ENCODE measurements around the gene CDR2. TPM values are rescaled to one million over a fixed set of nuclear protein-coding genes. Genes with fewer than 3 reads are reported as not detected.

The CDR2 gene
- 10 to 100 TPM; 12.1 to 55.7 (median 21.7) TPM for total RNA-seq

DNA sequence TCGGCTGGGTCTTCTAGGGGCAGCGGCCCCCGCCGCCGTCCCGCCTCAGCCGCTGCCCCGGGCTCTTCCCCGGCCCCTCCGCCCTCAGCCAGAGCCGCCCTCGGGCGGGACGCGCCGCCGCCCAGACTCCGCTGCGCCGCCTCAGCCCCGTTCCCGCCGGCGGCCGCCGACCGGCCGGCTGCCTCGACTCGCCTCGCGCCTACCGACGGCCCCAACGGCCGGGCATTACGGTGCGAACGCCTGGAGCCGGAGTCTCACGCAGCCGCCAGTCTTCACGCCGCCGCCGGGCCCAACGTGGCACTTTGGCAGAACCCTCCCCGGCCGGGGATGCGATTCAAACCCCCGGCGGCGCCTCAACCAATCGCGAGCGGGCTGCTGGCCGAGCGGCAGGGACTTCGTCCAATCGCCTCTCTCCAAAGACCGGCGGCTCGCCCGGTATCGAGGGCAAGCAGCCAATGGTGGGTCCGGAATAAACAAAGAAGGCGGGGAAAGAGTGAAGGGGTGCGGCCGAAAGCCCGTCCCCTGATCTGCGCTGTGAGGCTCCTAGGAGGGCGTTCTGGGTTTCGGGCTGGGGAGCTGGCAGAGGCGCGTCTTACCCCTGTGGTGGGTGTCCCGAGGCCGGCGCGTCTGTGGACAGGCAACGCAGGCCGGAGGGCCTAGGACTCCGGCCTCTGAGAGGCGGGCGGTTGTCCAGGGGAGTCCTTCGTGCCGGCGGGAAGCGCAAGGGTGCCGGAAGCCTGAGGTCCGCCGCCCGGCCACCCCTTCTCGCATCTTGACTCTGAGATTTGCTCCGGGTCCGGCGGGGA is at the start of gene CDR2:
Gene CDR2 (minus strand): TSS at position 309 of the 806 bp plus-strand sequence. CDS start 310 bp downstream, outside the sequence.
- no peaks in the 10 kb centered on the region for H3K36me3 ChIP-seq
- intact Hi-C loops (cut with DNase I; ENCODE audit: low total_unique reads) = no loop called here
- peak; percentile 98 to 99 for DNase-seq
- H3K4me3 ChIP-seq = peak within 1 kb of the TSS; percentile 65 to 90
- no peaks in the 10 kb centered on the region for H3K27me3 ChIP-seq
- no peaks in the 10 kb centered on the region for H3K9me3 ChIP-seq
- H3K4me1 ChIP-seq = peaks cover 0 to 14% of the 10 kb centered on the region in 2 donors
- peak; percentile 91 to 94 for TF ChIP-seq POLR2A (IDR thresholded peaks at IDR 0.05)
- TF ChIP-seq, protein P1, sequence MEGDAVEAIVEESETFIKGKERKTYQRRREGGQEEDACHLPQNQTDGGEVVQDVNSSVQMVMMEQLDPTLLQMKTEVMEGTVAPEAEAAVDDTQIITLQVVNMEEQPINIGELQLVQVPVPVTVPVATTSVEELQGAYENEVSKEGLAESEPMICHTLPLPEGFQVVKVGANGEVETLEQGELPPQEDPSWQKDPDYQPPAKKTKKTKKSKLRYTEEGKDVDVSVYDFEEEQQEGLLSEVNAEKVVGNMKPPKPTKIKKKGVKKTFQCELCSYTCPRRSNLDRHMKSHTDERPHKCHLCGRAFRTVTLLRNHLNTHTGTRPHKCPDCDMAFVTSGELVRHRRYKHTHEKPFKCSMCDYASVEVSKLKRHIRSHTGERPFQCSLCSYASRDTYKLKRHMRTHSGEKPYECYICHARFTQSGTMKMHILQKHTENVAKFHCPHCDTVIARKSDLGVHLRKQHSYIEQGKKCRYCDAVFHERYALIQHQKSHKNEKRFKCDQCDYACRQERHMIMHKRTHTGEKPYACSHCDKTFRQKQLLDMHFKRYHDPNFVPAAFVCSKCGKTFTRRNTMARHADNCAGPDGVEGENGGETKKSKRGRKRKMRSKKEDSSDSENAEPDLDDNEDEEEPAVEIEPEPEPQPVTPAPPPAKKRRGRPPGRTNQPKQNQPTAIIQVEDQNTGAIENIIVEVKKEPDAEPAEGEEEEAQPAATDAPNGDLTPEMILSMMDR (IDR thresholded peaks at IDR 0.05) = no peak
- H3K27ac ChIP-seq = peak within 1 kb of the TSS; percentile 76 to 84

DNA sequence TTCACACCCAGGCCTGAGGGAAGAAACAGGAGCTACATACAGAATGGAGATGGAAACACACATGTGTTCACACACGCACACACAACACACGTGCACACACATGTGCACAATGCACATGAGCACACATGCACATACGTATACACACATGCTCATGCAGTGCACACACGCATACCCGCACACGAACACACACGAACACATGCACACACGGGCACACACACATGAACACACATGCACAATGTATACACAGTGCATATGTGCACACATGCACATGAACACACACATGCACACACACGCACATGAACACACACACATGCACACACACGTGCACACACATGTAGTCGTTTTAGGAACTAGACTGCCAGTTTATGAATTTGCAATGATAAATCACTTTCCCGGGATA is 49.3 kb upstream of the CDR2 start:
- Histone ChIP-seq H3K4me1 (peaks cover 0 to 3% of the 10 kb centered on the region in 2 donors), H3K4me3 (no peak overlapping the region), H3K36me3 (no peaks in the 10 kb centered on the region), H3K9me3 (no peaks in the 10 kb centered on the region), H3K27me3 (no peaks in the 10 kb centered on the region), H3K27ac (peak overlapping the region in 1 of 2 donors; percentile 88)
- no peak for DNase-seq
- TF ChIP-seq POLR2A (IDR thresholded peaks at IDR 0.05) = no peak
- TF ChIP-seq, protein P1 (IDR thresholded peaks at IDR 0.05) = no peak
- intact Hi-C loops (cut with DNase I; ENCODE audit: low total_unique reads) = no loop called here

DNA sequence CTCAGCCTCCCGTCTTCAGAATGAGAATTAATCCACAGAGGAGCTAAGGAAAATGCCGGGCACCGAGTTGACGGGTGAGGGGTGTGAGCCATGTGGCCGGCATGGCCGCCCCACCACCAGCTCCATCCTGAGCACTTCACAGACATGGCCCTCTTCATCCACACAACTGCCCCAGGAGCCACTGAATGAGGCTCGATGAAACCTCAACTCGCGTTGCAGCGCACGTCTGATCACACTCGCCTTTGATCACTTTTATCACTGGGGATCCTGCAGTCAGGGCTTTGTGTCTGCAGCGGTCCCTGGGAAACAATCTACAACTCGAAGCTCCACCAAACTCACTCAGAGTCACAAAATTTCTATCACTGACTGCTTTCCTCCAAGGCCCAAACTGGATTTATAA is 46.7 kb upstream of the CDR2 start:
- TF ChIP-seq, protein P1 (IDR thresholded peaks at IDR 0.05) = no peak
- TF ChIP-seq POLR2A (IDR thresholded peaks at IDR 0.05) = no peak
- H3K36me3 ChIP-seq = no peaks in the 10 kb centered on the region
- H3K27me3 ChIP-seq = no peaks in the 10 kb centered on the region
- no peak overlapping the region for H3K4me3 ChIP-seq
- H3K4me1 ChIP-seq = peaks cover 0 to 3% of the 10 kb centered on the region in 2 donors
- intact Hi-C loops (cut with DNase I; ENCODE audit: low total_unique reads) = no loop called here
- H3K27ac ChIP-seq = no peak overlapping the region
- DNase-seq = no peak
- H3K9me3 ChIP-seq = no peaks in the 10 kb centered on the region

DNA sequence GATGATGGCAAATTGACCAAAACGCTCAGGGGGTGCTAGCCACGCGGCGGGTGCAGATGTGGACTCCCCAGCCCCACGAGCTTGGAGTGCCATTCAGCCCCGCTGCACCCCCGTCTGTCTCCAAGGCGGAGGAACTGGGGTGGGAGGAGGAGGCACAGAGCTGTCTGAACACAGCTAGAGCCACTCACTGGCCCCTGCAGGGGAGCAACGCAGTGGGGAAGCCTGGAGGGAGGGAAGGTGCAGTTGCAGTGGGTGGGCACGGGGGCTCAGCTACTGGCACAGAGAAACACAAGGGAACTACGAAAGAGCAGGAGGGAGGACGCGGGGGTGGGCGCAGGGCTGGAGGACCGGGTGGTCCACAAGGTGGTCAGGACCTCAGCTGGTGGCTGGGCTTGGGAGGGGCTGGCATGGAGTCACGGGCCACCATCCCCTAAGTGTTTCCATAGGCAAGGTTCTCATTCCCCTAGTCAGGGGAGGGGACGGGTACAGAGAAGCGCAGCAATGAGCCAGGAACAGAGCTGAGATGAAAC is 46.3 kb upstream of the CDR2 start:
- Histone ChIP-seq H3K27ac (no peak overlapping the region), H3K9me3 (no peaks in the 10 kb centered on the region), H3K27me3 (no peaks in the 10 kb centered on the region), H3K36me3 (no peaks in the 10 kb centered on the region), H3K4me1 (peaks cover 0 to 3% of the 10 kb centered on the region in 2 donors), H3K4me3 (no peak overlapping the region)
- intact Hi-C loops (cut with DNase I; ENCODE audit: low total_unique reads) = no loop called here
- no peak for TF ChIP-seq POLR2A (IDR thresholded peaks at IDR 0.05)
- TF ChIP-seq, protein P1 (IDR thresholded peaks at IDR 0.05) = no peak
- no peak for DNase-seq

DNA sequence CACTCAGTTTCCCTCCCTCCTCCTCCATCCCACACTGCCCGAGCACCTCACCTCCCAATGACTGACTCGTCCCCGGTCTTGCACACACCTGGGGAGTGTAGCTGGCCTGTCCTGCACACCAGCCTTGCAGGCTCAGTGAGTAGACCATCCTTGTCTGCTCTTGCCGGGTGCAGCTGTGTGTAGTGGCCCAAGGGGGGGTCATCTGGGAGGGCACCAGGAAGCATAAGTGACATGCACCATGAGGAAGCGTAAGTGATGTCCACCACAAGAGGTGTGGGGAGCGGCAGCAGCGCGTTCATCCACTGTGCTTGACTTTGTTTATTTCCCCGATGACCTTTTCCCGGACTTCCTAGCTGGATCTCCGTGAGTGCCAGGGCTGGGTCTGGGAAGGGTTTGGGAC is 45.5 kb upstream of the CDR2 start:
- Histone ChIP-seq H3K4me3 (no peak overlapping the region), H3K9me3 (no peaks in the 10 kb centered on the region), H3K4me1 (peaks cover 0 to 3% of the 10 kb centered on the region in 2 donors), H3K27me3 (no peaks in the 10 kb centered on the region), H3K27ac (no peak overlapping the region), H3K36me3 (no peaks in the 10 kb centered on the region)
- intact Hi-C loops (cut with DNase I; ENCODE audit: low total_unique reads) = loop anchor here (10.0 kb wide), 1 partner anchor 155 kb away; no protein-coding TSS in a partner anchor
- no peak for TF ChIP-seq POLR2A (IDR thresholded peaks at IDR 0.05)
- TF ChIP-seq, protein P1 (IDR thresholded peaks at IDR 0.05) = no peak
- DNase-seq = no peak

All from uterus (tissue), 4 donors.